Right atrium auricular region (tissue), 2 donors: ENCODE results near the gene HAL. TPM values are rescaled to one million over a fixed set of nuclear protein-coding genes. Genes with fewer than 3 reads are reported as not detected.
A peak's percentile ranks its signal among the peaks of the same experiment; 100 is the strongest.

Experiments
- DNase-seq: peaks from one replicate; pipeline ENCODE4 v3.0.0-alpha.2; 2019; ENCODE audit warnings: low spot score
- H3K27ac ChIP-seq, 2 donors: fragments of 200-600 bp; sonication (generic); 1 replicate in 1 of 2; 2 replicates in 1 of 2; pipeline ENCODE4 v1.5.1; 2016 to 2019
- H3K27me3 ChIP-seq, 2 donors: fragments of 200-600 bp; sonication (generic); one replicate each; pipeline versions ENCODE4 v1.5.1 to v1.6.0; 2017 to 2019
- H3K36me3 ChIP-seq: fragments of 200-600 bp; sonication (generic); one replicate; pipeline ENCODE4 v1.5.1; 2016
- H3K4me1 ChIP-seq, 2 donors: fragments of 200-600 bp; sonication (generic); one replicate each; pipeline versions ENCODE4 v1.5.1 to v1.6.0; 2017 to 2019
- H3K4me3 ChIP-seq, 2 donors: fragments of 200-600 bp; sonication (generic); 1 replicate in 1 of 2; 2 replicates in 1 of 2; pipeline ENCODE4 v1.5.1; 2017 to 2019; ENCODE audit warnings: mild to moderate bottlenecking in 1 of 2, moderate library complexity in 1 of 2
- H3K9me3 ChIP-seq, 2 donors: fragments of 200-600 bp; sonication (generic); one replicate each; pipeline ENCODE4 v1.5.1; 2019
- CTCF ChIP-seq, 2 donors: fragments of 200-600 bp; sonication (generic); IDR thresholded peaks; one replicate each; pipeline ENCODE4 v1.5.1; 2019; ENCODE audit warnings: antibody characterized with exemption in 2 of 2
- total RNA-seq, 2 donors: library from RNA; depleted of rRNA; stranded (reverse); fragments of >200 nt; gene quantifications; one replicate each; pipeline ENCODE4 v1.1.0, GENCODE V29; 2016

Gene HAL
- total RNA-seq, 2 donors from 2014 or later, result 0.24 to 0.93 TPM

DNA sequence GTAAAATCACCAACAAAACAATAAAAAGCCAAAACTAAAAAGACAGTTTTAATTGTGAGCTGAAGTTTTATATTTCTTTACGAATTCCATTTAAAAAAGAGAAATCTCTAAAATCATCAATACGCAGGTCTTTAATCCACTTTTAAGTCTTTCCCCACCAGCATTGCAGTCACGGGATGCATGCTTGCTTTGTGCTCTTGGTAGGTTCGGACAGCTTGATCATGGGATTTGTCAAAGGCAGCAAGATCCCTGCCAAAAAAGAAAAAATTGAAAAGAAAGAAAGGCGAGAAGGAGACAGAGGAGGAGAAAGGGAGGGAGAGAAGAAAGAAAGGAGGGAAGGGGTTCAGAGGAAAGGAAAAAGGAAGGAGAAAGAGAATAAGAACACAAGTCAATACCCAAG is 4.7 kb upstream of the HAL start:
- no peaks in the 10 kb centered on the region for H3K9me3 ChIP-seq
- H3K27ac ChIP-seq, result no peak overlapping the region
- H3K4me1 ChIP-seq, result no peaks in the 10 kb centered on the region
- no peaks in the 10 kb centered on the region for H3K27me3 ChIP-seq
- no peak for TF ChIP-seq CTCF (IDR thresholded peaks at IDR 0.05)
- no peak overlapping the region for H3K4me3 ChIP-seq
- peaks cover 32% of the 10 kb centered on the region for H3K36me3 ChIP-seq
- no peak for DNase-seq

DNA sequence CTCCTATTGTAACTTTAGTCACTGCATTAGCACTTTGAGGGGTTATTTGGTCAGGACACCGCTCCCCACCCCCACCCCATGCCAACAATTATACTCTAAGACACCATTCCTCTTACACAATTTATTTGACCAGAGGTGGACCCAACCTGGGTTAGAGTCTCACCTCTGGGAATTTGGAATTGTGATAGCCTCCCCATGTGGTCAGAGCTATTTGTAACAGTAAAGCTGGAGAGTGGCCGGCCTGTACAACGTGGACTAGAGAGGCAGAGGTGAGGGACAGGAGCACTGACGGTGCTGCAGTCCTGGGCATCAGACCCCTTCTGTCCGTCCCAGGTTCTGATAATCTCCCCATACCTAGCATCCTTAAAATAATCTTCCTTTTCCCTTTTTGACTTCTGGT is 3.3 kb upstream of the HAL start:
- Histone ChIP-seq H3K9me3 (no peaks in the 10 kb centered on the region), H3K4me1 (no peaks in the 10 kb centered on the region), H3K4me3 (no peak overlapping the region), H3K27me3 (no peaks in the 10 kb centered on the region), H3K36me3 (peaks cover 18% of the 10 kb centered on the region), H3K27ac (no peak overlapping the region)
- DNase-seq, result no peak
- TF ChIP-seq CTCF (IDR thresholded peaks at IDR 0.05), result no peak

- Histone ChIP-seq H3K4me3 (no peak overlapping the region), H3K9me3 (no peaks in the 10 kb centered on the region), H3K27me3 (no peaks in the 10 kb centered on the region), H3K36me3 (peaks cover 11% of the 10 kb centered on the region), H3K4me1 (no peaks in the 10 kb centered on the region), H3K27ac (no peak overlapping the region)
- peak; percentile 41 to 77 for TF ChIP-seq CTCF (IDR thresholded peaks at IDR 0.05)
- DNase-seq, result no peak
These were observed 2.6 kb upstream of the HAL start for GRCh38 chr12:95998611-95999286.

DNA sequence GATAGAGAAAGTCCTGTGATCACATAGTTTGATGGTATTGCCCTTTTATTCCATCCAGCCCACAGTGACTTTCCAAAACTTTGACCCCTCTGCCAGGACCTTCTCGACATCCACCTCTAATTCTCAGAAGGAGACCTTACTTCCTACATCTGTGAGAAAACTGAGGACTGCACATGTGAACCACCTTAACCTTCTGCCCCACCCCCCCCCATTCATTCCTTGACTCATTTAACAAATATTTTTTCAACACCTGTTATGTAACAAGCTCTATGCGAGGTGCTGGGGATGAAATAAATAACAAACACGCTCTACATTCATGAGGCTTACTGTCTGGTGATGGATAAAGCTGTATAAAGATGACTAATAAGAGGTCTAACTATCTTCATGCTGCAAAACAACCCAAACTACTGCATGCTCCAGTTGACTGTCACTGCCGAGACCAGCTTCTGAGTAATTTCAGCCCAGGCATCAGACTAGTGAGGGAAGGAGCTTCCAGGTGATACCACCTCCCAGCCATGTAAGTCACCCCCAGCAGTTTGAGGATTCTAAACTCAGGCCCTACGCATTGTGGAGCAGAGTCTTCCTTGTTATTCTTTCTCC is 1.9 kb upstream of the HAL start:
- no peak overlapping the region for H3K4me3 ChIP-seq
- no peak overlapping the region for H3K27ac ChIP-seq
- no peaks in the 10 kb centered on the region for H3K4me1 ChIP-seq
- no peaks in the 10 kb centered on the region for H3K27me3 ChIP-seq
- H3K9me3 ChIP-seq, result no peaks in the 10 kb centered on the region
- TF ChIP-seq CTCF (IDR thresholded peaks at IDR 0.05), result no peak
- DNase-seq, result no peak
- H3K36me3 ChIP-seq, result peaks cover 7% of the 10 kb centered on the region

DNA sequence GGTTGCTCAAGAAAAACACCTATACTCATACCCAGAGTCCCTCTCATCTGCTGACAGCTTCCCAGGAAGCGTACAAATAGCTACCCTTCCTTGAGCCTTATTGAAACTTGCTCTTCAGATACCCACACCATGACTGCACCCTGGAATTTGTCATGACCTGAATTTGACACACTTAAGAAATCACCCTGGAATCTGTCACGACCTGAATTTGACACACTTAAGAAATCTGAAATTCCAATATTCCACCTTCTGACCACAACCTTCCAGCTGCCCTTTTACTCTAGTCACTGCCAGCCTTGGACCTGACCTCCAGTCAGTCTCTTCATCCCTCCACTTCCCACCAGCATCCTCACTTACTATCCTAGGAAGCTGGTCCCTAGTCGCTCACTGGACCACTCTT is 1.1 kb upstream of the HAL start:
- no peak for TF ChIP-seq CTCF (IDR thresholded peaks at IDR 0.05)
- Histone ChIP-seq H3K27me3 (no peaks in the 10 kb centered on the region), H3K4me1 (no peaks in the 10 kb centered on the region), H3K9me3 (no peaks in the 10 kb centered on the region), H3K27ac (no peak overlapping the region), H3K36me3 (no peaks in the 10 kb centered on the region), H3K4me3 (no peak overlapping the region)
- no peak for DNase-seq
